Measurements from ENCODE around the gene STARD5.

Gene STARD5

GRCh38 chr15:81312790-81313543 is 11.0 kb downstream of the STARD5 start:
- peak; percentile 94 to 95 for DNase-seq (ENCODE audit: low read depth in 2 of 2)

GRCh38 chr15:81311752-81312464 is 12.0 kb downstream of the STARD5 start:
- no peak for DNase-seq (ENCODE audit: low read depth in 2 of 2)

DNA sequence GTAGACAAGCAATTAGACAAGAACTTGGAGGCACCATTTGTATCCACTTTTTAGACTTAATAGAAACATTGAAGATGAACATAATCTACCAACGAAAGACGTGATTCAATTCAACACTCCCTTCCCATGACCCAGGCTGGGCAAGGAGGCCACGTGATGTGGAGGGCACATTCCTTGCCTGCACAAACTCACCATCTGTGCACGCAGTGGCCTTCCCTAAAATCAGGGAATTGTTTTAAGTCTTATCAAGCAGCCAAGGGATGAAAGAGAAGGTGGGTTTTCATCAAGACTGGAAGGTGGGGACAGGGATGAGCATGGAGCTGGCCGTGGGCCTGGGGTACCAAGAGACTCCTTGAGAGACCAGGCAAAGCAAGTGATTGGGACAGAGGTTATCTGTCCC is 13.5 kb downstream of the STARD5 start:
- no peak for DNase-seq (ENCODE audit: low read depth in 2 of 2)

GRCh38 chr15:81309647-81310450 is 14.1 kb downstream of the STARD5 start:
- no peak for DNase-seq (ENCODE audit: low read depth in 2 of 2)

DNA sequence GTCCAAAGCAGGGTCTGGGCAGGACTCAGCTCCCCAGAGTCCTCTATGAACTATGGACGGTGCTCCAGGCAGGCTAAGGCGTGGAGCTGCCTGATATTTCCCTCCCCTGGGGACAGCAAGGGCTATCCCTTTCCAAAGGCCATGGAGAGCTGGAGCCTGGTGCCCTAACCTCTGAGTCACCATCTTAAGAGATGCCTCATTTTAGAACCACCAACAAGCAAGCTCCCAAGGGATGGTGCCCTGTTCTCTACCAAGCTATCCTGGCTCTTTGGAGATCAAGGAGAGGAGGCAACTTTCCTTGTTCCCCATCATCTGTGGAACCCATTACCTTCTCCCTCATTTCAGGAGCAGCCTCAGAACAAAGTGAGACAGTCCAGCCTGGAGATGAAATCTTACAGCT is 15.7 kb downstream of the STARD5 start:
- no peak for DNase-seq (ENCODE audit: low read depth in 2 of 2)

DNA sequence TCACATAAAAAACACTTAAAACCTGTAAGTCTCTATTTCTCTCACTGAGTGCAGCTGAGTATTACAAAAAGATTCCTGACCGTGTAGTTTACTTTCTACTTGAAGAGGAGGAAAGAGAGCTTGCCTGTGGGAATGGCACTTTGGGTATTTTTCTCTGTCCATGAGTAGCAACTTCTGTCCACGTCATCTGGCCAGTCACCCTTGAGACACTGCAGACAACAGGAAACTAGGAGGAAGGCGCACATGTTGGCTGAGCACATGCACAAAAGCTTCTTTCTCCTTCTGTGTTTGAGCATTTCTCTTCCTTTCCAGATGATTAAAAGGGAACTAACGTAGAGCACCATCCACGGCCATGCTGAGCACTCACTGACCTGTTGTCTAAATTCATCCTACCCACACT is 19.7 kb downstream of the STARD5 start:
- no peak for DNase-seq (ENCODE audit: low read depth in 2 of 2)

GRCh38 chr15:81303244-81304225 is 20.4 kb downstream of the STARD5 start:
- no peak for DNase-seq (ENCODE audit: low read depth in 2 of 2)

DNA sequence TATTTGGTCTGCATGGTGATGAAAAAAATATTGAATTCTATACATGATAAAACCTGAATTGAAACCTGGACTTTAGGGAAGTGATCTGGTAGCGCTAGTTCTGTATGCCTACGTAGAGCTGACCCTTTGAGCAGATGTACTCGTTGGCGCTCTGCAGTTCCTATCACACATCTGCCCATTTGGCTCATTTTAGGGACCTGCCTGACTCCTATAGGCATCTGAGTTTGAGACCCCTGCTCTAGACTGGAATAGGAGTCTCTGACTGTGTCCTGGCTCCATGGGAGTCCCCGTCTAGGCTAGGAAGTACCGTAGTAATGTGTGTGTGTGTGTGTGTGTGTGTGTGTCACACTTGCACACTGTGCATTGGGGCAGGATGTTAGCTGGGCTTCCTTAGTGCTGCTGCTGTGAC is 21.2 kb downstream of the STARD5 start:
- no peak for DNase-seq (ENCODE audit: low read depth in 2 of 2)

- no peak for DNase-seq (ENCODE audit: low read depth in 2 of 2)
Observed at GRCh38 chr15:81301815-81302399, 22.0 kb downstream of the STARD5 start.

DNA sequence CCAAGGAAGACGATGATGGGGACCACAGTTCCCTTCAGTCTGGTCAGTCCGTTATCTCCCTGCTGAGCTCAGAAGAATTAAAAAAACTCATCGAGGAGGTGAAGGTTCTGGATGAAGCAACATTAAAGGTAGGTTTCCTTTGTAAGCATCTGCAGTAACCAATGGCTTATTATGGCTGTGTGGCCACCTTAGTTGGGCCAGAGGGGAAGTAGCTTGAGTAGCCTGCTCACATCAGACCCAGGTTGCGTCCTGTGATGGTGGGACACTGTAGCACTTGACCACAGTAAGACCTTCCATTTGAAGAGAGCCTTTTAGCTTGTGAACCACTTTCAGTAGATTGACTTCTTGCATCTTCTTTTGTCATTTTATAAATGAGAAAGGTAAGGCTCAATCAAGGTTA is 22.6 kb downstream of the STARD5 start:
- no peak for DNase-seq (ENCODE audit: low read depth in 2 of 2)

DNA sequence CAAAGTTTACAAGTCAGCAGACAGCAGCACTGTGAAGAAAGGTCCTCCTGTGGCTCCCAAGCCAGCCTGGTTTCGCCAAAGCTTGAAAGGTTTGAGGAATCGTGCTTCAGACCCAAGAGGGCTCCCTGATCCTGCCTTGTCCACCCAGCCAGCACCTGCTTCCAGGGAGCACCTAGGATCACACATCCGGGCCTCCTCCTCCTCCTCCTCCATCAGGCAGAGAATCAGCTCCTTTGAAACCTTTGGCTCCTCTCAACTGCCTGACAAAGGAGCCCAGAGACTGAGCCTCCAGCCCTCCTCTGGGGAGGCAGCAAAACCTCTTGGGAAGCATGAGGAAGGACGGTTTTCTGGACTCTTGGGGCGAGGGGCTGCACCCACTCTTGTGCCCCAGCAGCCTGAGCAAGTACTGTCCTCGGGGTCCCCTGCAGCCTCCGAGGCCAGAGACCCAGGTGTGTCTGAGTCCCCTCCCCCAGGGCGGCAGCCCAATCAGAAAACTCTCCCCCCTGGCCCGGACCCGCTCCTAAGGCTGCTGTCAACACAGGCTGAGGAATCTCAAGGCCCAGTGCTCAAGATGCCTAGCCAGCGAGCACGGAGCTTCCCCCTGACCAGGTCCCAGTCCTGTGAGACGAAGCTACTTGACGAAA is 24.2 kb downstream of the STARD5 start:
- DNase-seq (ENCODE audit: low read depth in 2 of 2): no peak

DNA sequence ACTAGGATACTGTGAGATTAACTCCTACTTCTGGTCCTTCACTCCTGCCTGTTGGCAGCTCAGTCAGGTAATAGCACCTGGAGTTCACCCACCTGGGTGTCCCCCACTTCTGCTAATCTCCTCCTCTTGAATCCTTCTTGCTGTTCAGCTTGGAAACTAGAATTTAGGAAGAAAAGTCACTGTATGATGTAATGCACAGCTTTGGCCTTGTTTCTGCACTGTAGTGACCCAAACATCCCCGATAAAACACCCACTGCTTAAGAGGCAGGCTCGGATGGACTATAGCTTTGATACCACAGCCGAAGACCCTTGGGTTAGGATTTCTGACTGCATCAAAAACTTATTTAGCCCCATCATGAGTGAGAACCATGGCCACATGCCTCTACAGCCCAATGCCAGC is 24.8 kb downstream of the STARD5 start:
- no peak for DNase-seq (ENCODE audit: low read depth in 2 of 2)

DNA sequence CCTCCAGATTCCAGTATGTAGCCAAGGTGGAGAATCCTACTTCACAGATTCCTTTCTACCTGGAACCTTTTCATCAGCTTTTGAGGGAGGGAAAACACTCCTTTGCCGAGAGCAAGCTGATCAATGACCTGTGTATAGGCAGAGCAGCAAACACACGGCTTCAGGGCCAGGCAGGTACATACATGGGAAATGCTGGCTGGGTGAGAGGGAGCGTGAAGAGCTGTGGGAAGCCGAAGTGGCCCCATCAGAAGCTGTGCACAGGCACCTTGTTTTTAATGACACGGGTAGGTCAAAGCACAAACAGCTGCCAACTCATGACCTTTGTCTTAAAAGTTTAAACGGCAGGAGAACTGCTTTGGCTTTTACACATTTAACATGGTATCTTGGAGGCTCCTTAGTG is 25.3 kb downstream of the STARD5 start:
- DNase-seq (ENCODE audit: low read depth in 2 of 2): no peak

GRCh38 chr15:81297603-81298575 is 26.1 kb downstream of the STARD5 start:
- DNase-seq (ENCODE audit: low read depth in 2 of 2): no peak

DNA sequence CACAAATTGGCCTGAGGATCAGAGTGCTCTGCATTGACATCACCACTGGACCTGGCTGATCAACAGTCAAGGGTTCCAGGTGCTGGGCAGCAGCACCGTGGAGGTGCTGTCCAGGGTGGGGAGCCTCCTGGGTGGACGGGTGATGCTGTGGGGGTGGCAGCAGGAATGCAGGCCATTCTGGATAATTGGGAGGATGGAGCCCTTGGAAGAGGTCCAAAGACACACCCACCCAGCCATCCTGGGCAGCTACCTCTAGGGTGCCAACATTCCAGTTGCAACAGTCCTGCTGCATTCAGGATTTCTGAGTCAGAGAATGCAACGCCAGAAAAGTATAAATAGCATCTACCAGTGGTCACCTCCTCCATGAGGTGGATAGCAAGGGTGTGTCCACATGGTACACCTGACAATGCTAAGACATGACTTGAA is 26.8 kb downstream of the STARD5 start:
- no peak for DNase-seq (ENCODE audit: low read depth in 2 of 2)

- no peak for DNase-seq (ENCODE audit: low read depth in 2 of 2)
Observed at GRCh38 chr15:81296673-81297072, 27.3 kb downstream of the STARD5 start.

DNA sequence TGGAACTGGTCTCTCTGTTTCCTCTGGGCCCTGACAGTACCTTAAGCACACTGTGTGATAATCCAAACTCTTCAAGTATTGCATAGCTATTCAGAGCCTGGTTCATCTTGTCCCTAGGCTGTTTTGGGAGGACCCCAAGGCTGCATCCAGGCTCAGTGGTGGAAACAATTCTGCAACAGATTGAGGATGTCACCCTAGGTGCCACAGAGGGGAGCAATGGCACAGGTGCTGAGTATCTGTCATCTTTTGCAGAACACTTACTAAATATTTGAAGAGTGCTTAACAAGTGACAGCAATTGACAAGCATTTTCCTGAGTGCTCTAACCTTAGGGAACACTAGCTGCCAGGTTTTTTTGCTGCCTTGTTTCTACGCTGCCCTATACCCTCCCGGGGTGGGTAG is 27.8 kb downstream of the STARD5 start:
- DNase-seq (ENCODE audit: low read depth in 2 of 2): no peak

GRCh38 chr15:81295486-81296121 is 28.3 kb downstream of the STARD5 start:
- no peak for DNase-seq (ENCODE audit: low read depth in 2 of 2)

DNA sequence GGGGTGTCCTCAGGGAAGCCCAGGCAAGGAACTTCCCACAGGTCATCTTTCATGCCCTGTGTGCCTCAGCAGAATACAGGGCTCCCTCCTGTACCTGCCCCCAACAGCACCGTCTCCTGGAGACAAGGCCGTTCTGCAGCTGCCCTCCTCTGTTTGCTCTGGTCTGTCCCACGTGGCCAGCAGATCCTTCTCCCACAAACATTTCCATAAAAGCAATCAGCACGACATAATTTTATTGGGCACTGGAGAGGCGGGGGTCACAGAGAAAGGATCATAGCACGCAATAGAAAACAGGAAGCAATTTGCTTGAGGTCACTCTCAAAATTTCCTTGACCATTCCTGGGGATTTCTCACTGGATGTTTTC is 29.4 kb downstream of the STARD5 start:
- DNase-seq (ENCODE audit: low read depth in 2 of 2): no peak

All from fibroblast of skin of left quadriceps (primary cell).